Suprapubic skin (tissue), 4 donors: Measurements from ENCODE around the gene ZC3H7B.

ENCODE experiments used
- POLR2A ChIP-seq, 2 donors: fragments of 450-650 bp; IDR thresholded peaks; one replicate each; pipeline ENCODE4 v1.6.1; 2017; ENCODE audit warnings: antibody characterized with exemption in 2 of 2, mild to moderate bottlenecking in 2 of 2, moderate library complexity in 2 of 2
- POLR2AphosphoS5 ChIP-seq, 3 donors: sonication (generic); formaldehyde crosslinking; IDR thresholded peaks; one replicate each; pipeline ENCODE4 v1.6.1; 2017; ENCODE audit warnings: antibody characterized with exemption in 3 of 3
- TF ChIP-seq, protein P1 (sequence below), 2 donors: fragments of 200-600 bp in 1 of 2; fragments of 450-650 bp in 1 of 2; sonication (generic) in 1 of 2; IDR thresholded peaks; one replicate each; pipeline ENCODE4 v1.5.1; 2016 to 2019; ENCODE audit warnings: antibody characterized with exemption in 2 of 2, mild to moderate bottlenecking in 1 of 2, moderate library complexity in 1 of 2

DNA sequence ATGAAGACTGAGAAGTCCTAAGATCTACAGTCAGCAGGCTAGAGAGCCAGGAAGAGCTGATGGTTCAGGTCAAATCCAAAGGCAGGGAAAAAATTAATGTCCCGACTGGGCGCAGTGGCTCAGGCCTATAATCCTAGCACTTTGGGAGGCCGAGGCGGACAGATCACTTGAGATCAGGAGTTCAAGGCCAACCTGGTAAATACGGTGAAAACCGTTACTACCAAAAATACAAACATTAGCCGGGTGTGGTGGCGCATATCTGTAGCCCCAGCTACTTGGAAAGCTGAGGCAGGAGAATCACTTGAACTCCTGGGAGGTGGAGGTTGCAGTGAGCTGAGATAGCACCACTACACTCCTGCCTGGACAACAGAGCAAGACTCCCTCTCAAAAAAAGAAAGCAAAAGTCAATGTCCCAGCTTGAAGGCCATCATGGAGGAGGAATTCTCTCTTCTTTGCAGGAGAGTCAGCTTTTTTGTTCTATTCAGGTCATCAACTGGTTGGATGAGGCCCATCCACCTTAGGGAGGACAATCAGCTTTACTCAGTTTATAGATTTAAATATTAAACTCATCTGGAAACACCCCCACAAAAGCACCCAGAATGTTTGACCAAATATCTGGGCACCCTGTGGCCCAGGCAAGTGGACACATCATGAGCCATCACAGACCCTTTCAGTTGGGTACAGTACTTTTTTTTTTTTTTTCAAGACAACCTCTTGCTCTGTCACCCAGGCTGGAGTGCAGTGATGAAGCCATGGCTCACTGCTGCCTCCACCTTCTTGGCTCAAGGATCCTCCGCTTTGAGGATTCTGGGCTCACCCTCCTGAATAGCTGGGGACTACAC is 4.3 kb upstream of the ZC3H7B start:
- TF ChIP-seq POLR2A (IDR thresholded peaks at IDR 0.05) = no peak
- TF ChIP-seq, protein P1, sequence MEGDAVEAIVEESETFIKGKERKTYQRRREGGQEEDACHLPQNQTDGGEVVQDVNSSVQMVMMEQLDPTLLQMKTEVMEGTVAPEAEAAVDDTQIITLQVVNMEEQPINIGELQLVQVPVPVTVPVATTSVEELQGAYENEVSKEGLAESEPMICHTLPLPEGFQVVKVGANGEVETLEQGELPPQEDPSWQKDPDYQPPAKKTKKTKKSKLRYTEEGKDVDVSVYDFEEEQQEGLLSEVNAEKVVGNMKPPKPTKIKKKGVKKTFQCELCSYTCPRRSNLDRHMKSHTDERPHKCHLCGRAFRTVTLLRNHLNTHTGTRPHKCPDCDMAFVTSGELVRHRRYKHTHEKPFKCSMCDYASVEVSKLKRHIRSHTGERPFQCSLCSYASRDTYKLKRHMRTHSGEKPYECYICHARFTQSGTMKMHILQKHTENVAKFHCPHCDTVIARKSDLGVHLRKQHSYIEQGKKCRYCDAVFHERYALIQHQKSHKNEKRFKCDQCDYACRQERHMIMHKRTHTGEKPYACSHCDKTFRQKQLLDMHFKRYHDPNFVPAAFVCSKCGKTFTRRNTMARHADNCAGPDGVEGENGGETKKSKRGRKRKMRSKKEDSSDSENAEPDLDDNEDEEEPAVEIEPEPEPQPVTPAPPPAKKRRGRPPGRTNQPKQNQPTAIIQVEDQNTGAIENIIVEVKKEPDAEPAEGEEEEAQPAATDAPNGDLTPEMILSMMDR (IDR thresholded peaks at IDR 0.05) = no peak
- TF ChIP-seq POLR2AphosphoS5 (IDR thresholded peaks at IDR 0.05) = no peak
